Measurements from ENCODE around the gene ZNF787. TPM values are rescaled to one million over a fixed set of nuclear protein-coding genes. Genes with fewer than 3 reads are reported as not detected.

Gene ZNF787
- total RNA-seq, 1 experiment from 2014 or later: 54.6 TPM

DNA sequence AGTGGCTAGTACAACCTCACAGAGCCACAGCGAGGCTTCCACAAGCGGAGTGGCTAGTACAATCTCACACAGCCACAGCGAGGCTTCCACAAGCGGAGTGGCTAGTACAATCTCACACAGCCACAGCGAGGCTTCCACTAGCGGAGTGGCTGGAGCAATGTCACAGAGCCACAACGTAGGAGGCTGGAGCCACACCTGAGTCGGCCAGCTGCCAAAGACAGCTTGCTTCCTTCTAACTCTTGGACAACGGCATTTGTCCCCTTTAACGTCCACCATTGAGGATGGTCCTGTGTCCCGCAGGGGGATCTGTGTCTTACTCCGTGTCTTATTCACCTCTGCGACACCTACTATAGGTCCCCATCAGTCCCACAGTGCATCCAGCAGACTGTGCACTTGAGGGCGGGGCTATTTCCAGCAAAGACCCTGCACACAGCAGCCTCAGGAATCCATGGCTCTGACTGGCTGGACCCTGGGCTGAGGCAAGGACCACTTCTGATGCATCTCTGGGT, 3.7 kb downstream of the ZNF787 start:
- H2AFZ ChIP-seq (ENCODE audit: low read length): no peak overlapping the region
- no peak overlapping the region for H4K8ac ChIP-seq (replicated peaks; ENCODE audit: insufficient read length, low read depth, low read length)
- no peak overlapping the region for H3K9ac ChIP-seq (ENCODE audit: extremely low read depth, insufficient read length, low read length)
- TF ChIP-seq, protein P1, sequence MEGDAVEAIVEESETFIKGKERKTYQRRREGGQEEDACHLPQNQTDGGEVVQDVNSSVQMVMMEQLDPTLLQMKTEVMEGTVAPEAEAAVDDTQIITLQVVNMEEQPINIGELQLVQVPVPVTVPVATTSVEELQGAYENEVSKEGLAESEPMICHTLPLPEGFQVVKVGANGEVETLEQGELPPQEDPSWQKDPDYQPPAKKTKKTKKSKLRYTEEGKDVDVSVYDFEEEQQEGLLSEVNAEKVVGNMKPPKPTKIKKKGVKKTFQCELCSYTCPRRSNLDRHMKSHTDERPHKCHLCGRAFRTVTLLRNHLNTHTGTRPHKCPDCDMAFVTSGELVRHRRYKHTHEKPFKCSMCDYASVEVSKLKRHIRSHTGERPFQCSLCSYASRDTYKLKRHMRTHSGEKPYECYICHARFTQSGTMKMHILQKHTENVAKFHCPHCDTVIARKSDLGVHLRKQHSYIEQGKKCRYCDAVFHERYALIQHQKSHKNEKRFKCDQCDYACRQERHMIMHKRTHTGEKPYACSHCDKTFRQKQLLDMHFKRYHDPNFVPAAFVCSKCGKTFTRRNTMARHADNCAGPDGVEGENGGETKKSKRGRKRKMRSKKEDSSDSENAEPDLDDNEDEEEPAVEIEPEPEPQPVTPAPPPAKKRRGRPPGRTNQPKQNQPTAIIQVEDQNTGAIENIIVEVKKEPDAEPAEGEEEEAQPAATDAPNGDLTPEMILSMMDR (conservative IDR thresholded peaks at IDR 0.05): no peak
- Mint-ChIP-seq H3K36me3 (ENCODE audit: insufficient read depth in 1 of 3, low read depth in 3 of 3) (peaks cover 8 to 16% (median 11%) of the 10 kb centered on the region in 3 experiments), H3K9me3 (no peaks in the 10 kb centered on the region; a peak in 1 of 5 replicates), H3K27me3 (ENCODE audit: low read depth) (no peaks in the 10 kb centered on the region; the same call in 1 of the 2 replicates), H3K4me1 (peaks cover 54 to 58% of the 10 kb centered on the region in 2 experiments), H3K27ac (peak overlapping the region in 2 of 3 experiments; percentile 67 to 68; a peak in 1 of 7 replicates), H3K4me3 (no peak overlapping the region)
- no peak overlapping the region for H3K4ac ChIP-seq (ENCODE audit: low read depth, low read length)
- no peak overlapping the region for H2BK15ac ChIP-seq (ENCODE audit: low read depth, low read length)
- no peak overlapping the region for H2BK120ac ChIP-seq (ENCODE audit: low read depth, low read length, poor library complexity, severe bottlenecking)
- H2BK20ac ChIP-seq (ENCODE audit: low read depth, low read length, poor library complexity, severe bottlenecking): no peak overlapping the region
- no peaks in the 10 kb centered on the region for H3K9me3 ChIP-seq (ENCODE audit: control insufficient read depth, low read depth, low read length)
- no CpG with 5 or more reads among the region's 14 CpGs for WGBS (ENCODE audit: extremely low coverage, insufficient read length, low lambda C conversion rate)
- H3K56ac ChIP-seq (ENCODE audit: insufficient read length, low read depth, low read length): no peak overlapping the region
- H3K27ac ChIP-seq (ENCODE audit: insufficient read length, low read depth, low read length): no peak overlapping the region
- H3K18ac ChIP-seq (ENCODE audit: insufficient read length, low read depth, low read length): no peak overlapping the region
- H2BK12ac ChIP-seq (ENCODE audit: insufficient read length, low read depth, low read length): no peak overlapping the region
- no peak overlapping the region for H3K23ac ChIP-seq (ENCODE audit: insufficient read length, low read depth, low read length)
- H3K4me1 ChIP-seq (ENCODE audit: insufficient read depth, low read length): peaks cover 9% of the 10 kb centered on the region
- H3T11ph ChIP-seq (ENCODE audit: low read length): no peak overlapping the region
- no peaks in the 10 kb centered on the region for H3K27me3 ChIP-seq (ENCODE audit: insufficient read depth, low read length)
- H2BK5ac ChIP-seq (ENCODE audit: insufficient read length, low read length): no peak overlapping the region
- peaks cover 68% of the 10 kb centered on the region for H3K79me2 ChIP-seq (ENCODE audit: insufficient read depth, low read length)
- no peak overlapping the region for H4K91ac ChIP-seq (ENCODE audit: insufficient read length, low read depth, low read length)
- no peak overlapping the region for H2AK5ac ChIP-seq (ENCODE audit: insufficient read length, low read length)
- H3K23me2 ChIP-seq (ENCODE audit: insufficient read length, low read depth, low read length, poor library complexity, severe bottlenecking): peaks cover 7% of the 10 kb centered on the region
- H4K5ac ChIP-seq (ENCODE audit: insufficient read length, low read depth, low read length): no peak overlapping the region
- no peak for DNase-seq
- no peaks in the 10 kb centered on the region for H4K20me1 ChIP-seq (ENCODE audit: control insufficient read depth, insufficient read depth, insufficient read length)
- no peak overlapping the region for H3K14ac ChIP-seq (ENCODE audit: insufficient read depth, low read length)
- H3K79me1 ChIP-seq (ENCODE audit: insufficient read depth, low read depth, low read length, poor library complexity, severe bottlenecking): peaks cover 8% of the 10 kb centered on the region
- H3K4me2 ChIP-seq (ENCODE audit: insufficient read depth, insufficient read length, low read length): no peak overlapping the region
